ENCODE data around the gene CHD6.

Gene CHD6

GRCh38 chr20:41592516-41593216, 25.5 kb downstream of the CHD6 start:
- no peak for DNase-seq (ENCODE audit: low read depth)
- no peak for TF ChIP-seq CTCF (conservative IDR thresholded peaks at IDR 0.05; ENCODE audit: low read length)
- H3K4me3 ChIP-seq (ENCODE audit: low read length) = no peak overlapping the region

DNA sequence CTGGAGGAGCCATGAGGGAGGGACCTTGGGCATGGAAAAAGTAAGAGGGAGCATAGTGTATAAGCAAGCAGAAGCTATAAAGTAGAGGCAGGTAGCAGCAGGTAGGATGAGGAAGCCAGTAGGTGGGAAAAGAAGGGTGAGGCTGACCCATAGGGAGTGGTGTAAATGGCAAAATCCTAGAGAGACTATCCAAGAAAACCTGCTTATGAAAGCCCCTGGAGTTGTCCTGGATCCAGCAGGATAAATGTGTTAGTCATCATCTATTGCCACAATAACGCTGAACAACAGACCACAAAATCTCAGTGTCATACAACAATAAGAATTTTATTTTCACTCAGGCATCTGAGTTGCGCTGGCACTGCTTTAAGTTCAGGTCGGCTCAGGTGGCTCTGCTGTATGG, 30.2 kb downstream of the CHD6 start:
- DNase-seq (ENCODE audit: low read depth) = peak; percentile 88
- TF ChIP-seq CTCF (conservative IDR thresholded peaks at IDR 0.05; ENCODE audit: low read length) = no peak
- no peak overlapping the region for H3K4me3 ChIP-seq (ENCODE audit: low read length)

DNA sequence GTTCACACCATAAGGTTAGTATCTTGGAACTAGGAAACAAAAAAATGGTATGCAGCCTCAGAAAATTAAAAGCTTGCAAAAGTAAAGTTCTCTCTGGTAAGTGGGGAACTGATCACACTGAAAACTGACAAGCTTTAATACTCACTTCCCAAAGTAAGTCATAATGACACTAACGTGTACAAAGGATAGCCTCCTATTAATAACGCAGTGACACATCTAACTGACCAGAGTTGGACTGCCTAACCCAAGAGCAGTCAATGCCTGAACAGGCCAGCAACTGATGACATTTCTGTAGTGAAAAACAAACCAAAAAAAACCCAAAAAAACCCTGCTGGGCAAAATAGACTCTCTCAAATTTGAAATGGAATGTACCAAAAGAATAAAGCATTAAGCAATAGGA, 30.7 kb downstream of the CHD6 start:
- no peak for TF ChIP-seq CTCF (conservative IDR thresholded peaks at IDR 0.05; ENCODE audit: low read length)
- DNase-seq (ENCODE audit: low read depth) = peak; percentile 21
- H3K4me3 ChIP-seq (ENCODE audit: low read length) = no peak overlapping the region

- H3K4me3 ChIP-seq (ENCODE audit: low read length) = no peak overlapping the region
- DNase-seq (ENCODE audit: low read depth) = no peak
- TF ChIP-seq CTCF (conservative IDR thresholded peaks at IDR 0.05; ENCODE audit: low read length) = no peak
Observed at GRCh38 chr20:41586772-41587171, 31.4 kb downstream of the CHD6 start.

DNA sequence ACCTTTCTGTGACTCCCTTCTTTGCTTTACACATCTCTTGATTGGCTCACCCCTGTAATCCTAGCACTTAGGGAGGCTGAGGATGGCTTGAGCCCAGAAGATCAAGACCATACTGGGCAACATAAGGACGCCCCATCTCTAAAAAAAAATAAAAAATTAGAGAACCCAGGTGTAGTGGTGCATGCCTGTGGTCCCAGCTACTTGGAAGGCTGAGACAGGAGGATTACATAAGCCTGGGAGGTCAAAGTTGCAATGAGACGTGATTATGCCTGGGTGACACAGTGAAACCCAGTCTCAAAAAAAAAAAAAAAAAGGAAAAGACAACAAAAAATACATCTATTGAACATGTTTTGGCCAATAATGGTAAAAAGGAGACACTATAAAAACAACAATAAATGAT, 37.8 kb downstream of the CHD6 start:
- no peak for TF ChIP-seq CTCF (conservative IDR thresholded peaks at IDR 0.05; ENCODE audit: low read length)
- H3K4me3 ChIP-seq (ENCODE audit: low read length) = no peak overlapping the region
- DNase-seq (ENCODE audit: low read depth) = no peak

GRCh38 chr20:41577129-41578009, 40.8 kb downstream of the CHD6 start:
- no peak for DNase-seq (ENCODE audit: low read depth)
- TF ChIP-seq CTCF (conservative IDR thresholded peaks at IDR 0.05; ENCODE audit: low read length) = no peak

DNA sequence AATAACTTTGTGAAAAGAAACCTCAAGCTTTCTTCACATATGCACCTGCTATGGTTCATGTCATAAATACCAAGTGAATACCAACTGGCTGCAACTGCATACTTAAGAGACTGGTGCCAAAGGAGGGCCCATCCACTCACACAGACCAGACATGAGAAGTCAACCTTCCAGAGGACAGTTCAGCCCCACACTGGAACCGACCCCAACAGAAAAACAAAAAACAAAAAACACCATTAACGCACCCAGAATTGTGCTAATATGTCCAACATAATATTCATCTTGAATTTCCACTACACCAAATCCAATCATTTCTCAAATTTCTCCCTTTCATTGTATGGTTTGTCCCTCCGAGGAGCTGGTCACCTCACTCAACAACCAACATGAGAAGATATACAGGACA, 42.8 kb downstream of the CHD6 start:
- no peak overlapping the region for H3K4me3 ChIP-seq (ENCODE audit: low read length)
- no peak for DNase-seq (ENCODE audit: low read depth)
- no peak for TF ChIP-seq CTCF (conservative IDR thresholded peaks at IDR 0.05; ENCODE audit: low read length)

More at GRCh38 chr20:41577129-41578009, 40.8 kb downstream of the CHD6 start:
- no peak overlapping the region for H3K4me3 ChIP-seq (ENCODE audit: low read length)

Measured in AG10803 (cell line).